ENCODE data around the gene MBNL3. TPM values are rescaled to one million over a fixed set of nuclear protein-coding genes. Genes with fewer than 3 reads are reported as not detected.
A peak's percentile ranks its signal among the peaks of the same experiment; 100 is the strongest.

MBNL3 gene
- total RNA-seq, 1 donor from 2014 or later: 3.4 TPM

DNA sequence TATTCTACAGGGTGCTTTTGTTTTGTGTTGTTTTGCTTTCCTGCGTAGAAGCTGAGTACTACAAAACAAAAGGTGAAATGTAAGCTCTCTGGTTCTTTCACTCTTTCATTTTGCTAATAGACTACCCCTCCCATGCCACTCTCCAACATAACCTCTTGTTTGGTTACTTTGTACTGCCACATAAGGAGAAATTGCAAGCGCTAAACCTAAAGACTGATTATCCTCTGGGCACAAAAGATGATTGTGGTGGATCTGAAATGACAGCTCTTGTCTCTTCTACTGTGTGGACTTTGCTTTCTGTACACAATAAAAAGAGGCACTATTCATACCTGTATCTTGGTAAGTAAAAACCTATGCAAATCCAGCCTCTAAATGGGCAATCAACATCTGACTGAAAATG lies 5.3 kb downstream of the MBNL3 start:
- no peaks in the 10 kb centered on the region for H3K36me3 Mint-ChIP-seq
- Histone ChIP-seq H3F3A (ENCODE audit: low read depth) (no peaks in the 10 kb centered on the region), H3K9ac (no peak overlapping the region), H3K4me2 (no peak overlapping the region), H3K79me2 (ENCODE audit: low read depth) (no peaks in the 10 kb centered on the region), H3K4me1 (no peaks in the 10 kb centered on the region), H3K27me3 (peaks cover 21% of the 10 kb centered on the region), H4K20me1 (ENCODE audit: low read depth) (no peaks in the 10 kb centered on the region), H3K27ac (no peak overlapping the region), H3K9me3 (ENCODE audit: low read depth) (peaks cover 3% of the 10 kb centered on the region), H3K36me3 (no peaks in the 10 kb centered on the region), H3K4me3 (no peak overlapping the region), H2AFZ (replicated peaks) (no peak overlapping the region)
- peaks cover 74% of the 10 kb centered on the region for H3K4me1 Mint-ChIP-seq
- H3K27ac Mint-ChIP-seq: no peak overlapping the region
- H3K27me3 Mint-ChIP-seq (ENCODE audit: insufficient read depth, low read depth): no peaks in the 10 kb centered on the region
- H3K4me3 Mint-ChIP-seq: no peak overlapping the region
- no peaks in the 10 kb centered on the region for H3K9me3 Mint-ChIP-seq
- no peak for TF ChIP-seq EZH2 (IDR thresholded peaks at IDR 0.05)
- TF ChIP-seq, protein P1, sequence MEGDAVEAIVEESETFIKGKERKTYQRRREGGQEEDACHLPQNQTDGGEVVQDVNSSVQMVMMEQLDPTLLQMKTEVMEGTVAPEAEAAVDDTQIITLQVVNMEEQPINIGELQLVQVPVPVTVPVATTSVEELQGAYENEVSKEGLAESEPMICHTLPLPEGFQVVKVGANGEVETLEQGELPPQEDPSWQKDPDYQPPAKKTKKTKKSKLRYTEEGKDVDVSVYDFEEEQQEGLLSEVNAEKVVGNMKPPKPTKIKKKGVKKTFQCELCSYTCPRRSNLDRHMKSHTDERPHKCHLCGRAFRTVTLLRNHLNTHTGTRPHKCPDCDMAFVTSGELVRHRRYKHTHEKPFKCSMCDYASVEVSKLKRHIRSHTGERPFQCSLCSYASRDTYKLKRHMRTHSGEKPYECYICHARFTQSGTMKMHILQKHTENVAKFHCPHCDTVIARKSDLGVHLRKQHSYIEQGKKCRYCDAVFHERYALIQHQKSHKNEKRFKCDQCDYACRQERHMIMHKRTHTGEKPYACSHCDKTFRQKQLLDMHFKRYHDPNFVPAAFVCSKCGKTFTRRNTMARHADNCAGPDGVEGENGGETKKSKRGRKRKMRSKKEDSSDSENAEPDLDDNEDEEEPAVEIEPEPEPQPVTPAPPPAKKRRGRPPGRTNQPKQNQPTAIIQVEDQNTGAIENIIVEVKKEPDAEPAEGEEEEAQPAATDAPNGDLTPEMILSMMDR (IDR thresholded peaks at IDR 0.05): no peak
- TF ChIP-seq EZH2phosphoT487 (IDR thresholded peaks at IDR 0.05): no peak
- DNase-seq (ENCODE audit: low spot score): no peak

GRCh38 chrX:132482632-132483031 lies 6.2 kb downstream of the MBNL3 start:
- Histone ChIP-seq H3K27ac (no peak overlapping the region), H3K36me3 (no peaks in the 10 kb centered on the region), H3K9ac (no peak overlapping the region), H3K4me1 (no peaks in the 10 kb centered on the region), H3K4me2 (no peak overlapping the region), H3K4me3 (no peak overlapping the region), H3K79me2 (ENCODE audit: low read depth) (no peaks in the 10 kb centered on the region), H3K27me3 (peaks cover 13% of the 10 kb centered on the region), H3F3A (ENCODE audit: low read depth) (no peaks in the 10 kb centered on the region), H3K9me3 (ENCODE audit: low read depth) (peaks cover 3% of the 10 kb centered on the region), H2AFZ (replicated peaks) (no peak overlapping the region), H4K20me1 (ENCODE audit: low read depth) (no peaks in the 10 kb centered on the region)
- Mint-ChIP-seq H3K36me3 (no peaks in the 10 kb centered on the region), H3K27ac (no peak overlapping the region), H3K4me3 (no peak overlapping the region), H3K9me3 (no peaks in the 10 kb centered on the region), H3K27me3 (ENCODE audit: insufficient read depth, low read depth) (no peaks in the 10 kb centered on the region), H3K4me1 (peaks cover 67% of the 10 kb centered on the region)
- no peak for DNase-seq (ENCODE audit: low spot score)
- TF ChIP-seq EZH2phosphoT487 (IDR thresholded peaks at IDR 0.05): no peak

GRCh38 chrX:132481449-132481848 lies 7.4 kb downstream of the MBNL3 start:
- no peaks in the 10 kb centered on the region for H3K27me3 Mint-ChIP-seq (ENCODE audit: insufficient read depth, low read depth)
- no peak overlapping the region for H2AFZ ChIP-seq (replicated peaks)
- H3K4me1 ChIP-seq: no peaks in the 10 kb centered on the region
- H4K20me1 ChIP-seq (ENCODE audit: low read depth): no peaks in the 10 kb centered on the region
- no peaks in the 10 kb centered on the region for H3F3A ChIP-seq (ENCODE audit: low read depth)
- H3K4me3 ChIP-seq: no peak overlapping the region
- H3K79me2 ChIP-seq (ENCODE audit: low read depth): no peaks in the 10 kb centered on the region
- no peak for DNase-seq (ENCODE audit: low spot score)
- H3K27ac Mint-ChIP-seq: no peak overlapping the region
- H3K4me3 Mint-ChIP-seq: no peak overlapping the region
- H3K9ac ChIP-seq: no peak overlapping the region
- peaks cover under 1% of the 10 kb centered on the region for H3K27me3 ChIP-seq
- peaks cover 58% of the 10 kb centered on the region for H3K4me1 Mint-ChIP-seq
- H3K9me3 Mint-ChIP-seq: no peaks in the 10 kb centered on the region
- no peaks in the 10 kb centered on the region for H3K36me3 Mint-ChIP-seq
- no peak for TF ChIP-seq EZH2 (IDR thresholded peaks at IDR 0.05)
- no peak for TF ChIP-seq EZH2phosphoT487 (IDR thresholded peaks at IDR 0.05)
- TF ChIP-seq, protein P1 (IDR thresholded peaks at IDR 0.05): no peak
- no peaks in the 10 kb centered on the region for H3K36me3 ChIP-seq
- H3K4me2 ChIP-seq: no peak overlapping the region
- peaks cover 3% of the 10 kb centered on the region for H3K9me3 ChIP-seq (ENCODE audit: low read depth)
- H3K27ac ChIP-seq: no peak overlapping the region

DNA sequence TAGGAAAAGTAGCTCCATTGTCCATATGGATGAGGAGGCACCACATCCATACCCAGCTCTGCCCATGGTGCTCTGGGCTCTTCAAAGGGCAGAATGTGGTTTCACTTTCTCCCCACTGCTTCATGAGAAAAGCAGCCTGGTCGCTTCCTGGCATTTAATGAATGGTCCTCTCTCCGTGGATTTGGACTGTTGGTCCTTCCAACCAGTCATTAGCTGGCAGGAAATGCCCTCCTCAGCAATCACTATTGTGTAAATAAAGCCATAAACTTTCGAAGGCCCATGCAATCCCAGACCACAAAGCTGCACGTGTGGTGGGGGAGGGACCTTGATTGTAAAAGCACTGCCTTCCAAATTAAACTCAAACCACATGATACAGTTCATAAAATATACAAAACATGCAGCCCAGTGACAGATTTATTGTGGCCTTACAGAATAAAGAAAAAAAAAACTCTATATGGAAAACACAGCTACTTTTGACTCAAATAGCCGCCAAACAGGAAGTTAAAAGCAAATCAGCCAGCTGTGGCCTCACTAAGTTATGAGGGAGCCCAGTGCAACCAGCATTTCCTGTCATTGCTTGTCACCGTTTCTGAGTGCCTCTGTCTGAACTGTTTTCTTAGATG lies 8.1 kb downstream of the MBNL3 start:
- Mint-ChIP-seq H3K4me1 (peaks cover 53% of the 10 kb centered on the region), H3K4me3 (no peak overlapping the region)
- H3K27ac ChIP-seq: no peak overlapping the region

More for the DNA sequence above, 8.1 kb downstream of the MBNL3 start:
- no peak for DNase-seq (ENCODE audit: low spot score)
- no peaks in the 10 kb centered on the region for H3K36me3 Mint-ChIP-seq
- H3K9me3 ChIP-seq (ENCODE audit: low read depth): peaks cover 3% of the 10 kb centered on the region
- no peak overlapping the region for H3K9ac ChIP-seq
- H3K4me1 ChIP-seq: no peaks in the 10 kb centered on the region
- H2AFZ ChIP-seq (replicated peaks): peak overlapping the region; percentile 37
- H3K9me3 Mint-ChIP-seq: no peaks in the 10 kb centered on the region
- H4K20me1 ChIP-seq (ENCODE audit: low read depth): no peaks in the 10 kb centered on the region
- no peaks in the 10 kb centered on the region for H3K79me2 ChIP-seq (ENCODE audit: low read depth)
- no peak for TF ChIP-seq EZH2 (IDR thresholded peaks at IDR 0.05)
- TF ChIP-seq, protein P1 (IDR thresholded peaks at IDR 0.05): no peak
- no peak for TF ChIP-seq EZH2phosphoT487 (IDR thresholded peaks at IDR 0.05)
- no peak overlapping the region for H3K27ac Mint-ChIP-seq
- H3K36me3 ChIP-seq: no peaks in the 10 kb centered on the region
- H3K4me3 ChIP-seq: no peak overlapping the region
- H3K4me2 ChIP-seq: no peak overlapping the region
- H3F3A ChIP-seq (ENCODE audit: low read depth): no peaks in the 10 kb centered on the region
- no peaks in the 10 kb centered on the region for H3K27me3 ChIP-seq
- no peaks in the 10 kb centered on the region for H3K27me3 Mint-ChIP-seq (ENCODE audit: insufficient read depth, low read depth)
